Upper lobe of left lung (tissue), 4 donors: ENCODE data around the gene ZNF527.

Source experiments
- EP300 ChIP-seq, 4 donors: sonication (generic); formaldehyde crosslinking; IDR thresholded peaks; one replicate each; pipeline ENCODE4 v1.5.1; 2017; ENCODE audit warnings: antibody characterized with exemption in 4 of 4, control low read depth in 2 of 4
- POLR2A ChIP-seq, 4 donors: fragments of 450-650 bp; IDR thresholded peaks; one replicate each; pipeline ENCODE4 v1.5.1; 2016 to 2017; ENCODE audit warnings: antibody characterized with exemption in 4 of 4, mild to moderate bottlenecking in 2 of 4
- POLR2AphosphoS5 ChIP-seq, 2 donors: sonication (generic); formaldehyde crosslinking; IDR thresholded peaks; one replicate each; pipeline ENCODE4 v1.5.1; 2017; ENCODE audit warnings: antibody characterized with exemption in 2 of 2
- TF ChIP-seq, protein P1 (sequence below), 6 experiments: fragments of 450-650 bp in 4 of 6; fragments of 200-600 bp in 2 of 6; sonication (generic) in 2 of 6; IDR thresholded peaks; one replicate each; pipeline ENCODE4 v1.5.1; 2016 to 2019; ENCODE audit warnings: antibody characterized with exemption in 6 of 6

DNA sequence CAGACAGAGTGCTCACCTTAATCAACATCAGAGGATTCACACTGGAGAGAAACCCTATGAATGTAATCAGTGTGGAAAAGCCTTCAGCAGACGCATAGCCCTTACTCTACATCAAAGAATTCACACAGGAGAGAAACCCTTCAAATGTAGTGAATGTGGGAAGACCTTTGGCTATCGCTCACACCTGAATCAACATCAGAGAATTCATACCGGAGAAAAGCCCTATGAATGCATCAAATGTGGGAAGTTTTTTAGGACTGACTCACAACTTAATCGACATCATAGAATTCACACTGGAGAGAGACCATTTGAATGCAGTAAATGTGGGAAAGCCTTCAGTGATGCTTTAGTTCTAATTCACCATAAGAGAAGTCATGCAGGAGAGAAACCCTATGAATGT lies 18.3 kb downstream of the ZNF527 start:
- no peak for TF ChIP-seq POLR2AphosphoS5 (IDR thresholded peaks at IDR 0.05)
- TF ChIP-seq, protein P1, sequence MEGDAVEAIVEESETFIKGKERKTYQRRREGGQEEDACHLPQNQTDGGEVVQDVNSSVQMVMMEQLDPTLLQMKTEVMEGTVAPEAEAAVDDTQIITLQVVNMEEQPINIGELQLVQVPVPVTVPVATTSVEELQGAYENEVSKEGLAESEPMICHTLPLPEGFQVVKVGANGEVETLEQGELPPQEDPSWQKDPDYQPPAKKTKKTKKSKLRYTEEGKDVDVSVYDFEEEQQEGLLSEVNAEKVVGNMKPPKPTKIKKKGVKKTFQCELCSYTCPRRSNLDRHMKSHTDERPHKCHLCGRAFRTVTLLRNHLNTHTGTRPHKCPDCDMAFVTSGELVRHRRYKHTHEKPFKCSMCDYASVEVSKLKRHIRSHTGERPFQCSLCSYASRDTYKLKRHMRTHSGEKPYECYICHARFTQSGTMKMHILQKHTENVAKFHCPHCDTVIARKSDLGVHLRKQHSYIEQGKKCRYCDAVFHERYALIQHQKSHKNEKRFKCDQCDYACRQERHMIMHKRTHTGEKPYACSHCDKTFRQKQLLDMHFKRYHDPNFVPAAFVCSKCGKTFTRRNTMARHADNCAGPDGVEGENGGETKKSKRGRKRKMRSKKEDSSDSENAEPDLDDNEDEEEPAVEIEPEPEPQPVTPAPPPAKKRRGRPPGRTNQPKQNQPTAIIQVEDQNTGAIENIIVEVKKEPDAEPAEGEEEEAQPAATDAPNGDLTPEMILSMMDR (IDR thresholded peaks at IDR 0.05) = no peak
- no peak for TF ChIP-seq EP300 (IDR thresholded peaks at IDR 0.05)
- no peak for TF ChIP-seq POLR2A (IDR thresholded peaks at IDR 0.05)
